HepG2 (cell line): ENCODE data around the gene POLR3K. TPM values are rescaled to one million over a fixed set of nuclear protein-coding genes. Genes with fewer than 3 reads are reported as not detected.
A peak's percentile ranks its signal among the peaks of the same experiment; 100 is the strongest.

Experiments
- AGO2 ChIP-seq: fragments of 200-400 bp; formaldehyde crosslinking; optimal IDR thresholded peaks from 2 replicates; pipeline ENCODE3; 2017; ENCODE audit warnings: mild to moderate bottlenecking, low read depth, low read length, moderate library complexity
- RBM22 ChIP-seq: fragments of 200-400 bp; formaldehyde crosslinking; optimal IDR thresholded peaks from 2 replicates; pipeline ENCODE3; 2017; ENCODE audit warnings: mild to moderate bottlenecking, low read length, moderate library complexity
- REPIN1 ChIP-seq: sonication (generic); formaldehyde crosslinking; IDR thresholded peaks from 2 replicates; pipeline ENCODE4 v1.8.0; 2022; ENCODE audit warnings: missing genetic modification reagents, low read depth, mild to moderate bottlenecking, borderline replicate concordance
- SMC3 ChIP-seq: IDR thresholded peaks from 2 replicates; pipeline ENCODE4 v1.6.1; 2011; ENCODE audit warnings: low read length, improper control_type of control experiment
- SPEN ChIP-seq: sonication (generic); formaldehyde crosslinking; IDR thresholded peaks from 2 replicates; pipeline ENCODE4 v1.5.1; 2020; ENCODE audit warnings: low read depth, mild to moderate bottlenecking, missing genetic modification reagents
- SRY ChIP-seq: sonication (generic); formaldehyde crosslinking; IDR thresholded peaks from 2 replicates; pipeline ENCODE4 v1.8.0; 2022; ENCODE audit warnings: mild to moderate bottlenecking, missing genetic modification reagents
- ZBTB3 ChIP-seq: sonication (generic); formaldehyde crosslinking; IDR thresholded peaks from 2 replicates; pipeline ENCODE4 v1.4.0; 2020; ENCODE audit warnings: low read depth, mild to moderate bottlenecking, moderate library complexity, missing genetic modification reagents, borderline replicate concordance
- ZBTB7A ChIP-seq: sonication (generic); formaldehyde crosslinking; IDR thresholded peaks from 2 replicates; pipeline ENCODE4 v1.8.0; 2022; ENCODE audit warnings: mild to moderate bottlenecking, missing genetic modification reagents
- ZNF274 ChIP-seq: sonication (generic); formaldehyde crosslinking; IDR thresholded peaks from 2 replicates; pipeline ENCODE4 v1.5.1; 2020; ENCODE audit warnings: mild to moderate bottlenecking, missing genetic modification reagents
- ZNF33A ChIP-seq: sonication (generic); formaldehyde crosslinking; IDR thresholded peaks from 2 replicates; pipeline ENCODE4 v1.5.1; 2020; ENCODE audit warnings: missing genetic modification reagents, mild to moderate bottlenecking, moderate library complexity, borderline replicate concordance
- ZNF431 ChIP-seq: sonication (generic); formaldehyde crosslinking; IDR thresholded peaks from 2 replicates; pipeline ENCODE4 v1.9.0; 2022; ENCODE audit warnings: missing genetic modification reagents, low read depth, mild to moderate bottlenecking, borderline replicate concordance
- ZNF543 ChIP-seq: sonication (generic); formaldehyde crosslinking; IDR thresholded peaks from 2 replicates; pipeline ENCODE4 v1.4.0; 2020; ENCODE audit warnings: mild to moderate bottlenecking, missing genetic modification reagents
- ZNF83 ChIP-seq: sonication (generic); formaldehyde crosslinking; IDR thresholded peaks from 2 replicates; pipeline ENCODE4 v1.4.0; 2020; ENCODE audit warnings: missing genetic modification reagents, mild to moderate bottlenecking, borderline replicate concordance
- ZNF879 ChIP-seq: sonication (generic); formaldehyde crosslinking; IDR thresholded peaks from 2 replicates; pipeline ENCODE4 v1.8.1; 2023; ENCODE audit warnings: missing genetic modification reagents
- polyA plus RNA-seq, 8 experiments: library from polyadenylated mRNA; depleted of rRNA in 3 of 8; stranded (reverse) in 7 of 8; unstranded in 1 of 8; fragments of >200 nt; fragmentation: Illumina TruSeq in 4 of 8; extraction: Trizol in 4 of 8; gene quantifications; 2 replicates each; pipeline versions ENCODE4 v1.2.1 to v1.2.3, GENCODE V29; 2011 to 2016; ENCODE audit warnings: low read depth in 4 of 8, missing spikeins in 1 of 8, mixed read lengths in 1 of 8; ENCODE audit not compliant: insufficient read depth in 1 of 8
- total RNA-seq, 5 experiments: library from RNA; depleted of rRNA; stranded (reverse); fragments of >200 nt; fragmentation: Illumina TruSeq; extraction: Trizol; gene quantifications; 2 replicates each; pipeline ENCODE4 v1.2.3, GENCODE V29; 2016; ENCODE audit warnings: low read depth in 1 of 5
- TF ChIP-seq, protein P1 (sequence below): sonication (generic); formaldehyde crosslinking; IDR thresholded peaks from 2 replicates; pipeline ENCODE4 v1.8.0; 2022; ENCODE audit warnings: mild to moderate bottlenecking, missing genetic modification reagents, borderline replicate concordance
- TF ChIP-seq, protein P2 (sequence below): sonication (generic); formaldehyde crosslinking; IDR thresholded peaks from 2 replicates; pipeline ENCODE4 v1.4.0; 2020; ENCODE audit warnings: mild to moderate bottlenecking, missing genetic modification reagents
- TF ChIP-seq, protein P3 (sequence below): IDR thresholded peaks from 2 replicates; pipeline ENCODE4 v1.4.0; 2020; ENCODE audit warnings: mild to moderate bottlenecking, missing genetic modification reagents

The POLR3K gene
- total and polyA plus RNA-seq, 2 of the 13 experiments (the other 11 are each of a cell fraction or from before 2014, with no cell fraction given), result 14.8 to 18.8 TPM

DNA sequence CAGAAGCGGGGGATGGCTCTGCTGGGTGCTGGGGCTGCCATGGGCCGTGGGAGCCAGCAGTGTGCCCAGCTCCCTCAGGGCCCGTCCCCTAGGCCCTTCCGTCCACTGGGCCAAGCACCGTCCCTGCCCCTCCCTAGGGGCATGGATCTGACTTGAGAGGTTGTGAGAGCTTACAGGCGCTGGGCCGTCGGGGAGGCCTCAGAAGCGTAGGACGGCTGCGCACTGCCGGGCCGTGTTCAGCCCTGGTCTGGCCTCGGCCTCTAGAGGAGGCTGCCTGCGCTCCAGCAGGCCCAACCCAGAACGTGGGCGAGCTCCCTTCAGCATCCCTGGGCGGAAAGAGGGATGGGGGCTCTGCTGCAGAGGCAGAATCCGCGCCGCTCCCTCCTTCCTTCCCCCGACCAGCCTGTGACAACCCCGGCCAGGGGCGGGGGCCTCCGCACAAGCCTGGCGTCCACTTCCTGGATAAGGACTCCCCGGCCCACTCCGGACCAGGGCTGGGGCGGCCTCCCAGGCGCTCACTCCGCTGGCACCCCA, 23.9 kb upstream of the POLR3K start (continued):
- TF ChIP-seq RBM22, result peak; percentile 30
- no peak for TF ChIP-seq REPIN1 (CRISPR knock-in tag)
- 0 out of 2 replicates have a peak, but pooled peaks have one; percentile 74 for TF ChIP-seq ZNF33A (CRISPR knock-in tag)
- TF ChIP-seq ZBTB7A, result peak; percentile 68
- peak; percentile 1; the same call in 1 of the 2 replicates for TF ChIP-seq SPEN (CRISPR knock-in tag)
- TF ChIP-seq ZBTB3 (CRISPR knock-in tag), result no peak
- TF ChIP-seq, protein P1, sequence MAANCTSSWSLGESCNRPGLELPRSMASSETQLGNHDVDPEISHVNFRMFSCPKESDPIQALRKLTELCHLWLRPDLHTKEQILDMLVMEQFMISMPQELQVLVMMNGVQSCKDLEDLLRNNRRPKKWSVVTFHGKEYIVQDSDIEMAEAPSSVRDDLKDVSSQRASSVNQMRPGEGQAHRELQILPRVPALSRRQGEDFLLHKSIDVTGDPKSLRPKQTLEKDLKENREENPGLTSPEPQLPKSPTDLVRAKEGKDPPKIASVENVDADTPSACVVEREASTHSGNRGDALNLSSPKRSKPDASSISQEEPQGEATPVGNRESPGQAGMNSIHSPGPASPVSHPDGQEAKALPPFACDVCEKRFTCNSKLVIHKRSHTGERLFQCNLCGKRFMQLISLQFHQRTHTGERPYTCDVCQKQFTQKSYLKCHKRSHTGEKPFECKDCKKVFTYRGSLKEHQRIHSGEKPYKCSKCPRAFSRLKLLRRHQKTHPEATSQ (CRISPR knock-in tag), result 0 out of 2 replicates have a peak, but pooled peaks have one; percentile 19
- TF ChIP-seq, protein P2, sequence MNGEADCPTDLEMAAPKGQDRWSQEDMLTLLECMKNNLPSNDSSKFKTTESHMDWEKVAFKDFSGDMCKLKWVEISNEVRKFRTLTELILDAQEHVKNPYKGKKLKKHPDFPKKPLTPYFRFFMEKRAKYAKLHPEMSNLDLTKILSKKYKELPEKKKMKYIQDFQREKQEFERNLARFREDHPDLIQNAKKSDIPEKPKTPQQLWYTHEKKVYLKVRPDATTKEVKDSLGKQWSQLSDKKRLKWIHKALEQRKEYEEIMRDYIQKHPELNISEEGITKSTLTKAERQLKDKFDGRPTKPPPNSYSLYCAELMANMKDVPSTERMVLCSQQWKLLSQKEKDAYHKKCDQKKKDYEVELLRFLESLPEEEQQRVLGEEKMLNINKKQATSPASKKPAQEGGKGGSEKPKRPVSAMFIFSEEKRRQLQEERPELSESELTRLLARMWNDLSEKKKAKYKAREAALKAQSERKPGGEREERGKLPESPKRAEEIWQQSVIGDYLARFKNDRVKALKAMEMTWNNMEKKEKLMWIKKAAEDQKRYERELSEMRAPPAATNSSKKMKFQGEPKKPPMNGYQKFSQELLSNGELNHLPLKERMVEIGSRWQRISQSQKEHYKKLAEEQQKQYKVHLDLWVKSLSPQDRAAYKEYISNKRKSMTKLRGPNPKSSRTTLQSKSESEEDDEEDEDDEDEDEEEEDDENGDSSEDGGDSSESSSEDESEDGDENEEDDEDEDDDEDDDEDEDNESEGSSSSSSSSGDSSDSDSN (CRISPR knock-in tag), result peak; percentile 64; the same call in 1 of the 2 replicates
- TF ChIP-seq SMC3, result no peak
- TF ChIP-seq, protein P3, sequence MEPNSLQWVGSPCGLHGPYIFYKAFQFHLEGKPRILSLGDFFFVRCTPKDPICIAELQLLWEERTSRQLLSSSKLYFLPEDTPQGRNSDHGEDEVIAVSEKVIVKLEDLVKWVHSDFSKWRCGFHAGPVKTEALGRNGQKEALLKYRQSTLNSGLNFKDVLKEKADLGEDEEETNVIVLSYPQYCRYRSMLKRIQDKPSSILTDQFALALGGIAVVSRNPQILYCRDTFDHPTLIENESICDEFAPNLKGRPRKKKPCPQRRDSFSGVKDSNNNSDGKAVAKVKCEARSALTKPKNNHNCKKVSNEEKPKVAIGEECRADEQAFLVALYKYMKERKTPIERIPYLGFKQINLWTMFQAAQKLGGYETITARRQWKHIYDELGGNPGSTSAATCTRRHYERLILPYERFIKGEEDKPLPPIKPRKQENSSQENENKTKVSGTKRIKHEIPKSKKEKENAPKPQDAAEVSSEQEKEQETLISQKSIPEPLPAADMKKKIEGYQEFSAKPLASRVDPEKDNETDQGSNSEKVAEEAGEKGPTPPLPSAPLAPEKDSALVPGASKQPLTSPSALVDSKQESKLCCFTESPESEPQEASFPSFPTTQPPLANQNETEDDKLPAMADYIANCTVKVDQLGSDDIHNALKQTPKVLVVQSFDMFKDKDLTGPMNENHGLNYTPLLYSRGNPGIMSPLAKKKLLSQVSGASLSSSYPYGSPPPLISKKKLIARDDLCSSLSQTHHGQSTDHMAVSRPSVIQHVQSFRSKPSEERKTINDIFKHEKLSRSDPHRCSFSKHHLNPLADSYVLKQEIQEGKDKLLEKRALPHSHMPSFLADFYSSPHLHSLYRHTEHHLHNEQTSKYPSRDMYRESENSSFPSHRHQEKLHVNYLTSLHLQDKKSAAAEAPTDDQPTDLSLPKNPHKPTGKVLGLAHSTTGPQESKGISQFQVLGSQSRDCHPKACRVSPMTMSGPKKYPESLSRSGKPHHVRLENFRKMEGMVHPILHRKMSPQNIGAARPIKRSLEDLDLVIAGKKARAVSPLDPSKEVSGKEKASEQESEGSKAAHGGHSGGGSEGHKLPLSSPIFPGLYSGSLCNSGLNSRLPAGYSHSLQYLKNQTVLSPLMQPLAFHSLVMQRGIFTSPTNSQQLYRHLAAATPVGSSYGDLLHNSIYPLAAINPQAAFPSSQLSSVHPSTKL (CRISPR knock-in tag), result no peak
- TF ChIP-seq ZNF83, result no peak
- peak; percentile 91 for TF ChIP-seq AGO2
- TF ChIP-seq SRY (CRISPR knock-in tag), result 0 out of 2 replicates have a peak, but pooled peaks have one; percentile 4
- TF ChIP-seq ZNF543 (CRISPR knock-in tag), result no peak
- TF ChIP-seq ZNF879 (CRISPR knock-in tag), result 0 out of 2 replicates have a peak, but pooled peaks have one; percentile 31
- 0 out of 2 replicates have a peak, but pooled peaks have one; percentile 3 for TF ChIP-seq ZNF431 (CRISPR knock-in tag)
- 0 out of 2 replicates have a peak, but pooled peaks have one; percentile 48 for TF ChIP-seq ZNF274 (CRISPR knock-in tag)
